HG03565 (cell line): Measurements from ENCODE around the gene FHOD1.

ENCODE experiments used
- ATAC-seq: cut with Tn5 transposase; IDR thresholded peaks from one replicate; pipeline ENCODE4 v1.9.1; 2021; ENCODE audit warnings: mild to moderate bottlenecking, moderate library complexity; ENCODE audit not compliant: unreplicated experiment

FHOD1 gene

GRCh38 chr16:67210069-67210937, 37.0 kb downstream of the FHOD1 start:
- ATAC-seq: no peak

- no peak for ATAC-seq
These were observed 37.7 kb downstream of the FHOD1 start for GRCh38 chr16:67209565-67209964.

- no peak for ATAC-seq
These were observed 39.0 kb downstream of the FHOD1 start for GRCh38 chr16:67208154-67208896.

- no peak for ATAC-seq
These were observed 39.8 kb downstream of the FHOD1 start for GRCh38 chr16:67207249-67208091.

GRCh38 chr16:67206838-67207248, 40.4 kb downstream of the FHOD1 start:
- no peak for ATAC-seq

- ATAC-seq: no peak
These were observed 41.0 kb downstream of the FHOD1 start for GRCh38 chr16:67206129-67206837.

GRCh38 chr16:67204076-67204475, 43.2 kb downstream of the FHOD1 start:
- ATAC-seq: no peak

GRCh38 chr16:67202956-67203493, 44.3 kb downstream of the FHOD1 start:
- no peak for ATAC-seq

GRCh38 chr16:67202426-67202825, 44.9 kb downstream of the FHOD1 start:
- no peak for ATAC-seq

GRCh38 chr16:67201411-67202345, 45.6 kb downstream of the FHOD1 start:
- no peak for ATAC-seq

GRCh38 chr16:67200491-67200890, 46.8 kb downstream of the FHOD1 start:
- no peak for ATAC-seq

- ATAC-seq: no peak
These were observed 47.5 kb downstream of the FHOD1 start for GRCh38 chr16:67199808-67200198.

- ATAC-seq: no peak
These were observed 48.1 kb downstream of the FHOD1 start, which contains the start of gene ELMO3 for GRCh38 chr16:67199011-67199807. ELMO3 (plus strand) TSS chr16:67199131; CDS start chr16:67199327, 196 bp downstream.

- ATAC-seq: no peak
These were observed 49.0 kb downstream of the FHOD1 start for GRCh38 chr16:67198238-67198734.

- no peak for ATAC-seq
These were observed 49.6 kb downstream of the FHOD1 start for GRCh38 chr16:67197704-67198103.

- ATAC-seq: no peak
These were observed 50.4 kb downstream of the FHOD1 start for GRCh38 chr16:67196881-67197280.

GRCh38 chr16:67195676-67196075, 51.6 kb downstream of the FHOD1 start:
- ATAC-seq: no peak

GRCh38 chr16:67194260-67194659, 53.0 kb downstream of the FHOD1 start:
- ATAC-seq: no peak
